WTC11 (cell line): ENCODE results near the gene TMEM200A.

Experiments used
- SP1 ChIP-seq: sonication (generic); formaldehyde crosslinking; conservative IDR thresholded peaks from 2 replicates; pipeline ENCODE4 v1.8.1; 2022; ENCODE audit warnings: missing genetic modification reagents
- TF ChIP-seq, protein P1 (sequence below): sonication (generic); formaldehyde crosslinking; IDR thresholded peaks from 2 replicates; pipeline ENCODE4 v1.8.0; 2022; ENCODE audit warnings: mild to moderate bottlenecking, missing genetic modification reagents
- TF ChIP-seq, protein P2 (sequence below): fragments of 200-600 bp; IDR thresholded peaks from 2 replicates; pipeline ENCODE4 v1.8.0; 2022; ENCODE audit warnings: antibody characterized with exemption

DNA sequence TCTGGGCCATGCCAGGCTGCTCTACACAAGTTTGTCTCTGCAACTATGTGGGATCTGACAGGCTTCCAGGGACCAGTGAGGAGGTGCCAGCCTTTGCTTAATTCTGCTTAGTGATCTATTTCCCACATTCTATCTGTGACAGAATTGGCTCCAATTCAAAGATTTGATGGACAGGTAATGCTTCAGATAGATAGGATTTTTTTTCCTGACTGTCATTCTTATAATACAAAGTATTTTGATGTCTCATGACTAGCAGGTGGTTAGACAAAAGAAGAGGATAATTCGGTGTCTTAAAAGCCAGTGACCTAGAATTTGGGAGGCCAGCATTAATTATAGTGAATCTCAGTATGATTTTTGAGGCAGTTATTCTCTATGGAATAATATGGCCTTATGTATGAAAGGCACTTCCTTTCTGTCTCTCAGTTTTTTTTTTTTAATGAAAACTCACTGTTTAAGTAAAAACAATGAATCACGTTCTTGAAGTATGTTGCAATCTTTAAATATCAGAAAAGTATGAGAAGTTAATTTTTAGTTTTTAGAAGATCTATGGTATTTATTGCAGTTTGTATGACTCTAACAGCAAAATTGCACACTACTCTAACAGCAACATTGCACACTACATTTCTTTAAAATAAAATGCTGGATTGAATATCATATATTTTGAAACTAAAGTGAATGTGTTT, 43.7 kb downstream of the TMEM200A start:
- TF ChIP-seq, protein P1, sequence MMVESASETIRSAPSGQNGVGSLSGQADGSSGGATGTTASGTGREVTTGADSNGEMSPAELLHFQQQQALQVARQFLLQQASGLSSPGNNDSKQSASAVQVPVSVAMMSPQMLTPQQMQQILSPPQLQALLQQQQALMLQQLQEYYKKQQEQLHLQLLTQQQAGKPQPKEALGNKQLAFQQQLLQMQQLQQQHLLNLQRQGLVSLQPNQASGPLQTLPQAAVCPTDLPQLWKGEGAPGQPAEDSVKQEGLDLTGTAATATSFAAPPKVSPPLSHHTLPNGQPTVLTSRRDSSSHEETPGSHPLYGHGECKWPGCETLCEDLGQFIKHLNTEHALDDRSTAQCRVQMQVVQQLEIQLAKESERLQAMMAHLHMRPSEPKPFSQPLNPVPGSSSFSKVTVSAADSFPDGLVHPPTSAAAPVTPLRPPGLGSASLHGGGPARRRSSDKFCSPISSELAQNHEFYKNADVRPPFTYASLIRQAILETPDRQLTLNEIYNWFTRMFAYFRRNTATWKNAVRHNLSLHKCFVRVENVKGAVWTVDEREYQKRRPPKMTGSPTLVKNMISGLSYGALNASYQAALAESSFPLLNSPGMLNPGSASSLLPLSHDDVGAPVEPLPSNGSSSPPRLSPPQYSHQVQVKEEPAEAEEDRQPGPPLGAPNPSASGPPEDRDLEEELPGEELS (CRISPR knock-in tag) = no peak
- TF ChIP-seq SP1 (CRISPR knock-in tag) = no peak
- TF ChIP-seq, protein P2, sequence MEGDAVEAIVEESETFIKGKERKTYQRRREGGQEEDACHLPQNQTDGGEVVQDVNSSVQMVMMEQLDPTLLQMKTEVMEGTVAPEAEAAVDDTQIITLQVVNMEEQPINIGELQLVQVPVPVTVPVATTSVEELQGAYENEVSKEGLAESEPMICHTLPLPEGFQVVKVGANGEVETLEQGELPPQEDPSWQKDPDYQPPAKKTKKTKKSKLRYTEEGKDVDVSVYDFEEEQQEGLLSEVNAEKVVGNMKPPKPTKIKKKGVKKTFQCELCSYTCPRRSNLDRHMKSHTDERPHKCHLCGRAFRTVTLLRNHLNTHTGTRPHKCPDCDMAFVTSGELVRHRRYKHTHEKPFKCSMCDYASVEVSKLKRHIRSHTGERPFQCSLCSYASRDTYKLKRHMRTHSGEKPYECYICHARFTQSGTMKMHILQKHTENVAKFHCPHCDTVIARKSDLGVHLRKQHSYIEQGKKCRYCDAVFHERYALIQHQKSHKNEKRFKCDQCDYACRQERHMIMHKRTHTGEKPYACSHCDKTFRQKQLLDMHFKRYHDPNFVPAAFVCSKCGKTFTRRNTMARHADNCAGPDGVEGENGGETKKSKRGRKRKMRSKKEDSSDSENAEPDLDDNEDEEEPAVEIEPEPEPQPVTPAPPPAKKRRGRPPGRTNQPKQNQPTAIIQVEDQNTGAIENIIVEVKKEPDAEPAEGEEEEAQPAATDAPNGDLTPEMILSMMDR = no peak
